ENCODE data around the gene CUX1. TPM values are rescaled to one million over a fixed set of nuclear protein-coding genes. Genes with fewer than 3 reads are reported as not detected.

CUX1 gene
- total and polyA plus RNA-seq, 10 of the 15 experiments (the other 5 are each of a cell fraction or from before 2014, with no cell fraction given), result 6.1 to 48.6 (median 25.9) TPM

DNA sequence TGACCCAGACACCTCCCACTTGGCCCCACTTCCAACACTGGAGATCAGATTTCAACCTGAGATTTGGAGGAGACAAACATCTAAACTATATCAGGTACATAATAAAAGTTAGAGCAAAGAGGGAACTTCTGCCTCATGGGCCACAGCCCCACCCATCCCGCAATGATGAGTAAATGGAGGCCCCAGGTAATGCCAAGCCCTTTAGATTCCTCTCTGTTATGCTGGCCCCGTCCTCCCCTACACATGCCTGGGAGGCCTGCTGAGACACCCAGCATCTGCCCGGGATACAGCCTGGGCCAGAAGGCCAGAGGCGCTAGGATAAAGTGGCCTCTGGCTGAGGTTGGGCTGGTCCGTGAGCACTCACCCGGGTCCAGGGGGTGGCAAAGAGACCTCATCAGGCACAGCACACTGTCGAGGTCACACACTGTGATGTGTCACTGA, 283.7 kb downstream of the CUX1 start:
- intact Hi-C loops (cut with micrococcal nuclease; ENCODE audit: unreplicated experiment) (no loop called here), in situ Hi-C loops (cut with MboI) (no loop called here)
- WGBS (ENCODE audit: insufficient coverage, insufficient replicate concordance, low lambda C conversion rate, missing lambda C conversion rate), result 92% methylated on average over 7 of the region's 7 CpGs
- H3K36me3 ChIP-seq (ENCODE audit: control insufficient read depth in 2 of 2, insufficient read depth in 2 of 2, low read length in 1 of 2), result peaks cover 0 to 19% of the 10 kb centered on the region in 2 experiments; a peak in 3 of 4 replicates
- H3K4me3 ChIP-seq, result no peak overlapping the region
- H3K27ac ChIP-seq (ENCODE audit: control insufficient read depth, insufficient read depth), result no peak overlapping the region
- FAIRE-seq, result no peak
- no peaks in the 10 kb centered on the region for H3K79me2 ChIP-seq (ENCODE audit: control insufficient read depth, insufficient read depth, low read length)
- TF ChIP-seq NFXL1 (IDR thresholded peaks at IDR 0.05; ENCODE audit: borderline replicate concordance) (no peak), RUNX3 (IDR thresholded peaks at IDR 0.05; ENCODE audit: low read length) (no peak), NFYA (IDR thresholded peaks at IDR 0.05; ENCODE audit: borderline replicate concordance, low read depth, low read length) (no peak), SRF (IDR thresholded peaks at IDR 0.05; ENCODE audit: low read depth in 2 of 2, low read length in 2 of 2) (no peak)
- no TSS peak for BruUV-seq (replicated peaks)
- no peaks in the 10 kb centered on the region for H4K20me1 ChIP-seq (ENCODE audit: control insufficient read depth, insufficient read depth)
- RAD21 ChIA-PET (ENCODE audit: unreplicated experiment), result no interaction called here
- no peaks in the 10 kb centered on the region for H3K27me3 ChIP-seq (replicated peaks in 1 of 2; ENCODE audit: control insufficient read depth in 2 of 2, insufficient read depth in 2 of 2, low read length in 1 of 2)
- CTCF ChIA-PET, result no interaction called here
- no peak for DNase-seq (ENCODE audit: low read depth, low spot score)
- H3K9ac ChIP-seq (ENCODE audit: control insufficient read depth, insufficient read depth, low read length), result no peak overlapping the region
- SMC1A ChIA-PET (ENCODE audit: uncharacterized antibody, unreplicated experiment), result no interaction called here
- no peak overlapping the region for H2AFZ ChIP-seq (ENCODE audit: control insufficient read depth, low read depth, low read length)
- no peak overlapping the region for H3K4me2 ChIP-seq (ENCODE audit: control insufficient read depth, insufficient read depth)
- no peaks in the 10 kb centered on the region for H3K4me1 ChIP-seq (ENCODE audit: control insufficient read depth, insufficient read depth, low read length)
- POLR2A ChIA-PET, result no interaction called here
- ATAC-seq, result no peak
- H3K9me3 ChIP-seq (replicated peaks; ENCODE audit: control insufficient read depth, insufficient read depth, low read length), result no peaks in the 10 kb centered on the region

DNA sequence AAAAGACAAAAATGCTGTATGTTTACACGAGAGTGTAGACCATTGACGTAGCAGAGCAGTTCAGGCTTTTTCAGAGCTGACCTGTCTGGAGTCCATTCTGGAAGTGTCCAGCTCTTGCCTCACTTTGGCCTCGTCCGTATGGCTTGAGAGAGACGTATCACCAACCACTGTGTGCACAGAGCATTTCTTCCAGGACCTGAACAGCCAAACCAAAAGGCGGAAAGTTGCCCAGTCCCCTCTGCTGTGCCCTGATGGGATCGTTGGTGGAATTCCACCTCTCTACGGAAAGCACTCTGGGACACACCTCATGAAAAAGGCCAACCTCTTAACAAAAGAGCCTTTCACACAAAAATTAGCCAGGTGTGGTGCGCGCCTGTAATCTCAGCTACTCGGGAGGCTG, 284.5 kb downstream of the CUX1 start:
- Histone ChIP-seq H3K9ac (ENCODE audit: control insufficient read depth, insufficient read depth, low read length) (no peak overlapping the region), H3K36me3 (ENCODE audit: control insufficient read depth in 2 of 2, insufficient read depth in 2 of 2, low read length in 1 of 2) (peaks cover 0 to 19% of the 10 kb centered on the region in 2 experiments; a peak in 3 of 4 replicates), H4K20me1 (ENCODE audit: control insufficient read depth, insufficient read depth) (no peaks in the 10 kb centered on the region), H3K4me2 (ENCODE audit: control insufficient read depth, insufficient read depth) (no peak overlapping the region), H3K9me3 (replicated peaks; ENCODE audit: control insufficient read depth, insufficient read depth, low read length) (no peaks in the 10 kb centered on the region), H3K79me2 (ENCODE audit: control insufficient read depth, insufficient read depth, low read length) (no peaks in the 10 kb centered on the region), H2AFZ (ENCODE audit: control insufficient read depth, low read depth, low read length) (no peak overlapping the region), H3K4me1 (ENCODE audit: control insufficient read depth, insufficient read depth, low read length) (no peaks in the 10 kb centered on the region), H3K4me3 (no peak overlapping the region), H3K27me3 (replicated peaks in 1 of 2; ENCODE audit: control insufficient read depth in 2 of 2, insufficient read depth in 2 of 2, low read length in 1 of 2) (no peaks in the 10 kb centered on the region), H3K27ac (ENCODE audit: control insufficient read depth, insufficient read depth) (no peak overlapping the region)
- ChIA-PET RAD21 (ENCODE audit: unreplicated experiment) (no interaction called here), SMC1A (ENCODE audit: uncharacterized antibody, unreplicated experiment) (no interaction called here), CTCF (no interaction called here), POLR2A (no interaction called here)
- no peak for FAIRE-seq
- DNase-seq (ENCODE audit: low read depth, low spot score), result no peak
- in situ Hi-C loops (cut with MboI), result no loop called here
- TF ChIP-seq WRNIP1 (IDR thresholded peaks at IDR 0.05; ENCODE audit: borderline replicate concordance, low read depth, low read length), result no peak
- TF ChIP-seq, protein P1, sequence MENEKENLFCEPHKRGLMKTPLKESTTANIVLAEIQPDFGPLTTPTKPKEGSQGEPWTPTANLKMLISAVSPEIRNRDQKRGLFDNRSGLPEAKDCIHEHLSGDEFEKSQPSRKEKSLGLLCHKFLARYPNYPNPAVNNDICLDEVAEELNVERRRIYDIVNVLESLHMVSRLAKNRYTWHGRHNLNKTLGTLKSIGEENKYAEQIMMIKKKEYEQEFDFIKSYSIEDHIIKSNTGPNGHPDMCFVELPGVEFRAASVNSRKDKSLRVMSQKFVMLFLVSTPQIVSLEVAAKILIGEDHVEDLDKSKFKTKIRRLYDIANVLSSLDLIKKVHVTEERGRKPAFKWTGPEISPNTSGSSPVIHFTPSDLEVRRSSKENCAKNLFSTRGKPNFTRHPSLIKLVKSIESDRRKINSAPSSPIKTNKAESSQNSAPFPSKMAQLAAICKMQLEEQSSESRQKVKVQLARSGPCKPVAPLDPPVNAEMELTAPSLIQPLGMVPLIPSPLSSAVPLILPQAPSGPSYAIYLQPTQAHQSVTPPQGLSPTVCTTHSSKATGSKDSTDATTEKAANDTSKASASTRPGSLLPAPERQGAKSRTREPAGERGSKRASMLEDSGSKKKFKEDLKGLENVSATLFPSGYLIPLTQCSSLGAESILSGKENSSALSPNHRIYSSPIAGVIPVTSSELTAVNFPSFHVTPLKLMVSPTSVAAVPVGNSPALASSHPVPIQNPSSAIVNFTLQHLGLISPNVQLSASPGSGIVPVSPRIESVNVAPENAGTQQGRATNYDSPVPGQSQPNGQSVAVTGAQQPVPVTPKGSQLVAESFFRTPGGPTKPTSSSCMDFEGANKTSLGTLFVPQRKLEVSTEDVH (IDR thresholded peaks at IDR 0.05; ENCODE audit: low read depth, partially characterized antibody), result no peak
- TF ChIP-seq SIN3A (IDR thresholded peaks at IDR 0.05; ENCODE audit: low read depth, low read length), result no peak
- no TSS peak for BruUV-seq (replicated peaks)
- whole genome bisulfite sequencing (ENCODE audit: insufficient coverage, insufficient replicate concordance, low lambda C conversion rate, missing lambda C conversion rate), result 96% methylated on average over 11 of the region's 11 CpGs
- intact Hi-C loops (cut with micrococcal nuclease; ENCODE audit: unreplicated experiment), result no loop called here
- ATAC-seq, result no peak
